Peyer's patch (tissue), 4 donors: ENCODE data around the gene CPEB4. TPM values are rescaled to one million over a fixed set of nuclear protein-coding genes. Genes with fewer than 3 reads are reported as not detected.

Experiments
- DNase-seq, 3 donors: peaks; one replicate each; pipeline ENCODE4 v3.0.0-alpha.2; 2017 to 2019
- H3K27ac ChIP-seq, 4 donors: fragments of 200-600 bp; sonication (generic); one replicate each; pipeline ENCODE4 v1.5.1; 2016 to 2019
- H3K27me3 ChIP-seq, 2 donors: fragments of 200-600 bp; sonication (generic); one replicate each; pipeline ENCODE4 v1.5.1; 2019
- H3K36me3 ChIP-seq, 3 donors: fragments of 200-600 bp; sonication (generic); one replicate each; pipeline ENCODE4 v1.5.1; 2016 to 2019
- H3K4me1 ChIP-seq, 4 donors: fragments of 200-600 bp; sonication (generic); one replicate each; pipeline ENCODE4 v1.5.1; 2016 to 2019
- H3K4me3 ChIP-seq, 4 donors: fragments of 200-600 bp; sonication (generic); 1 replicate in 3 of 4; 2 replicates in 1 of 4; pipeline ENCODE4 v1.5.1; 2016 to 2019; ENCODE audit warnings: mild to moderate bottlenecking in 1 of 4
- H3K9me3 ChIP-seq, 4 donors: fragments of 200-600 bp; sonication (generic); one replicate each; pipeline ENCODE4 v1.5.1; 2016 to 2019; ENCODE audit warnings: mild to moderate bottlenecking in 1 of 4
- POLR2A ChIP-seq, 2 donors: fragments of 450-650 bp; IDR thresholded peaks; one replicate each; pipeline ENCODE4 v1.5.1; 2017; ENCODE audit warnings: antibody characterized with exemption in 2 of 2, mild to moderate bottlenecking in 2 of 2, moderate library complexity in 2 of 2
- total RNA-seq, 4 donors: library from RNA; depleted of rRNA; stranded (reverse); fragments of >200 nt; gene quantifications; one replicate each; pipeline ENCODE4 v1.1.0, GENCODE V29; 2016
- TF ChIP-seq, protein P1 (sequence below), 6 experiments: fragments of 450-650 bp in 4 of 6; fragments of 200-600 bp in 2 of 6; sonication (generic) in 1 of 6; IDR thresholded peaks; one replicate each; pipeline ENCODE4 v1.5.1; 2017 to 2019; ENCODE audit warnings: antibody characterized with exemption in 6 of 6, mild to moderate bottlenecking in 3 of 6, moderate library complexity in 1 of 6

The CPEB4 gene
- total RNA-seq, 4 donors from 2014 or later = 29.7 to 67.0 (median 57.6) TPM

DNA sequence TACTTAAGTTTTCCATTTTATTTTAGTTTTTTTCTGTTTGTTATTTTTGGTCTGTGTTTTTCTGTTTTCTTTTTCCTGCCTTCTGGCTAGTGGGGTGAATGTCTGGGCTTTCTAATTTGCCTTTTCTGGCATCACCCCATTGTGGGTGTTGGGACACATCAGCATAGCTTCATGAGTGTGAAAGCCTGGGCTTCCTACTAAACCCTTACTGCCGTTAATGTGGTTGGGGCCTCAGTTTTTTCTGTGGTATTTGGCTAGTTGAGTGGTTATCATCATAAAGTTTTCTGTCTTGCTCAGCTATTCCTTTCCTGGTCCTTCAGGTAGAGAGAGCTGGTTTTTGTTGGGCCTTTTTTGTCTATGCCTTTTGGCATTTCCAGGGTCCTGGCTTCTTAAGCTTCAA lies 122.2 kb downstream of the CPEB4 start:
- H3K27me3 ChIP-seq = no peaks in the 10 kb centered on the region
- no peaks in the 10 kb centered on the region for H3K9me3 ChIP-seq
- no peak for TF ChIP-seq POLR2A (IDR thresholded peaks at IDR 0.05)
- TF ChIP-seq, protein P1, sequence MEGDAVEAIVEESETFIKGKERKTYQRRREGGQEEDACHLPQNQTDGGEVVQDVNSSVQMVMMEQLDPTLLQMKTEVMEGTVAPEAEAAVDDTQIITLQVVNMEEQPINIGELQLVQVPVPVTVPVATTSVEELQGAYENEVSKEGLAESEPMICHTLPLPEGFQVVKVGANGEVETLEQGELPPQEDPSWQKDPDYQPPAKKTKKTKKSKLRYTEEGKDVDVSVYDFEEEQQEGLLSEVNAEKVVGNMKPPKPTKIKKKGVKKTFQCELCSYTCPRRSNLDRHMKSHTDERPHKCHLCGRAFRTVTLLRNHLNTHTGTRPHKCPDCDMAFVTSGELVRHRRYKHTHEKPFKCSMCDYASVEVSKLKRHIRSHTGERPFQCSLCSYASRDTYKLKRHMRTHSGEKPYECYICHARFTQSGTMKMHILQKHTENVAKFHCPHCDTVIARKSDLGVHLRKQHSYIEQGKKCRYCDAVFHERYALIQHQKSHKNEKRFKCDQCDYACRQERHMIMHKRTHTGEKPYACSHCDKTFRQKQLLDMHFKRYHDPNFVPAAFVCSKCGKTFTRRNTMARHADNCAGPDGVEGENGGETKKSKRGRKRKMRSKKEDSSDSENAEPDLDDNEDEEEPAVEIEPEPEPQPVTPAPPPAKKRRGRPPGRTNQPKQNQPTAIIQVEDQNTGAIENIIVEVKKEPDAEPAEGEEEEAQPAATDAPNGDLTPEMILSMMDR (IDR thresholded peaks at IDR 0.05) = no peak
- H3K27ac ChIP-seq = no peak overlapping the region
- H3K36me3 ChIP-seq = no peaks in the 10 kb centered on the region
- H3K4me3 ChIP-seq = no peak overlapping the region
- DNase-seq = no peak
- H3K4me1 ChIP-seq = no peaks in the 10 kb centered on the region

- Histone ChIP-seq H3K4me1 (no peaks in the 10 kb centered on the region), H3K27me3 (no peaks in the 10 kb centered on the region), H3K9me3 (no peaks in the 10 kb centered on the region), H3K36me3 (no peaks in the 10 kb centered on the region), H3K4me3 (no peak overlapping the region), H3K27ac (no peak overlapping the region)
- TF ChIP-seq, protein P1 (IDR thresholded peaks at IDR 0.05) = no peak
- TF ChIP-seq POLR2A (IDR thresholded peaks at IDR 0.05) = no peak
- no peak for DNase-seq
These were observed 123.3 kb downstream of the CPEB4 start for GRCh38 chr5:174011441-174011840.

Other genes with a start within 250 kb of the CPEB4 start
- gene C5orf47, start 100.8 kb downstream of the CPEB4 start, total RNA-seq = not detected
- 1 to 10 TPM in 2 of 4 donors, under 1 TPM in 1, not detected in 1; 0.94 to 1.9 (median 1.8) TPM for gene NSG2, start 157.4 kb downstream of the CPEB4 start, total RNA-seq